Stimulated activated CD4-positive, alpha-beta T cell treated with anti-CD3 and anti-CD28 coated beads, Interleukin-15, amount 100 ng/mL, for 1 hour (primary cell): ENCODE results near the gene MFN2.

ENCODE experiments used
- DNase-seq, 2 donors: peaks; one replicate each; pipeline ENCODE4 v3.0.0-alpha.2; 2020; ENCODE audit warnings: low read depth in 1 of 2, low spot score in 1 of 2

Gene MFN2

DNA sequence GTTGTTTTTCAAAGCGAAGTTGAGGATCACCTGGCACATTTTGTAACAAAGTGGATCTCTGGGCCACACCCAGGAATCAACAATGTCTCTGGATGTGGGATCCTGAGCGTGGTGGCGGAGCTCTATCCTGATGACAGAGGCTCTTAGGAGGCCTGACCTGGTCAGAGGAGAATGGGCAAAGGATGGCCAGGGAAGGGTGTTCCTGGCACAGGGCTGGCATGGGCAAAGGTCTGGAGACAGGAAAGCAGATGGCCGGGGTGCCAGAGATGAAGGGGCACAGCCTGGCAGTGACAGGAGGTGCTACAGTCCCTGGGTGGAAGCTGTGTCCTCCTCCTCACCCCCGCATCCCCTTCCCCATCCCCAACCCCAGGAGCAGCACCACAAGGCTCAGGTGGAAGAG lies 20.0 kb upstream of the MFN2 start:
- no peak for DNase-seq

DNA sequence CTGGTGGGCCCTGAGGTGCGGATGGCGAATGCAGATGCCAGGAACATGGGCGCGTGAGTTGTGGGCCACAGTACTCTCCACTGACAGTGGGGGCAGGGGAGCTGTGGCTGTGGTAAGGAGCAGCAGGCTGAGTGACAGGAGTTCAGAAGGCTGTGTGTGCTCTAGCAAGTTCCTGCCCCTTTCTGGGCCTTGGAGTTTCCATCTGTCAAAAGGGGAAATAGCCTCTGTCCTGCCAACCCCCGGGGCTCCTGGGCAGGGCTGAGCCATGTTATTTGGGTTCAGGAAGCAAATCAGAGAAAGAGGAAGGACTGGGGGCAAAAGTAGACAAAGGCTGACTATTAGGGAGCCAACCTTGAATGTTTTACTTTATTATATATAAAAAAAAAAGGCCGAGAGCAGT lies 19.5 kb upstream of the MFN2 start:
- no peak for DNase-seq

DNA sequence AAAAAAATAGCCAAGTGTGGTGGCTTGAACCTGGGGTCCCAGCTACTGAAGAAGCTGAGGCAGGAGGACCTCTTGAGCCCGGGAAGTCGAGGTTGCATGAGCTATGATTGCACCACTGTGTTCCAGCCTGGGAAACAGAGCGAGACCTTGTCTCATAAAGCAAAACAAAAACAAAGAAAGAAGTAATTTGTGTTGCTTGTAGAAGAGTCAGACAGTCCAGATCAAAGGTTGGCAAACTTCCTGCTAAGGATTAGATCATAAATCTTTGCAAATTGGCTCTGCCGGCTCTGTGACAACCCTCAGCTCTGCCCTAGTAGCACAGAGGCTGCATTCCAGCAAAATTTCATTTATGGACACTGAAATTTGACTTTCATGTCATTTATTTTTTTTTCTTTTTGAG lies 19.0 kb upstream of the MFN2 start:
- no peak for DNase-seq

DNA sequence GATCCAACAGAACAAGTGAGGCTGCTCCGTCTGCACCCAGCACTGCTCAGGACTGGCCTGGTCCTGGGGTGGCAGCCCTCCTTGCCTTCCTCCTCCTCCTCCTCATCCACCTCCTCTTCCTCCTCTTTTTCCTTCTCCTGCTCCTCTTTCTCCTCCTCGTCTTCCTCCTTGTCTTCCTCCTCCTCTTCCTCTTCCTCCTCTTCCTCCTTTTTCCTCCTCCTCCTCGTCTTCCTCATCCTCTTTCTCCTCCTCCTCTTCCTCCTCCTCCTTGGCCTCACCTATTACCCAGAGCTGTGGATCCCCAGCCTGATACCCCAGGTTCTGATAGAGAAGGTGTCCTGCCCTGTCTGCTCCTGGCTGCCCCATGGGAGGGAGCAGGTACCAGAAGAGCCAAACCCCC lies 16.6 kb upstream of the MFN2 start:
- no peak for DNase-seq

DNA sequence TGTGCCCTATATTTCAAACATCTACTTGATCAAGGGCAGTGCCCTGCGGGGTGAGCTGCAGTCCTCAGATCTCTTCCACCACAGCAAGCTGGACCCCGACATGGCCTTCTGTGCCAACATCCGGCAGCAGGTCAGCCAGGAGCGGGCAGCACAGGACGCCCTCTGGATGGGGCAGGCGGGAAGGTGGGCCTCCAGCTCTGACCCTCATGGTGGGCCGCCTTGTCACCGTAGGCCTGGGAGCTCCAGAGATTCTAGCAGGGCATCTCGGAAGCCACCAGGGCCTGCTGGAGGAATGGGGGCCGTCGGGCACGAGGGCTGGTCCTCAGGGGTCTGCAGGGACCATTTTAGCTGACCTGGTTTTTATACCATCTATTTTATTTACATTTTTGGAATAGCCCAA lies 15.6 kb upstream of the MFN2 start:
- DNase-seq: no peak

DNA sequence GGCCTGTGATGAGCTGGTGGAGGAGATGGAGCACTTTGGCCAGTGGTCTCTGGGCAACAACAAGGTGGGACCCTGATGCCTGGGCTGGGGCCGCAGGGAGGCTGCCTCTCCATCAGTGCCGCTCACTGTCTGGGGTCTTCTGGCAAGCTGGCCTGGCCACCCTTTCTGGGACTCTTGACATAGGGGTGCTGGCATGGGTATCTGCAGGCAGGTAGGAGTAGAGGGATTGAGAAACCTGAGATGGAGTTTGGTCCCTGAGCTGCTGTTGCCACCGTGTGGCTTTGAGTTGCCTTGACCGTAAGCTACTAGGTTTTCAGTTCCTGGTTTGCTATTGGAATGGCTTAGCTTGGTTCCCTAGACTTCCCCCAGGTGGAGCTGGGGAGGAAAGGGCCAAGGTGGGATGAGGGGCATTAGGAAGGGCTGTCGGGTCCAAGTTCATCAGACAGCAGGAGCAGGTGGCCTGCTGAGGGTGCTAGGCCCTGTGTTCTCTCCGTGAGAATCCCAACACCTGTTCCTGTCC lies 13.2 kb upstream of the MFN2 start:
- DNase-seq: no peak

DNA sequence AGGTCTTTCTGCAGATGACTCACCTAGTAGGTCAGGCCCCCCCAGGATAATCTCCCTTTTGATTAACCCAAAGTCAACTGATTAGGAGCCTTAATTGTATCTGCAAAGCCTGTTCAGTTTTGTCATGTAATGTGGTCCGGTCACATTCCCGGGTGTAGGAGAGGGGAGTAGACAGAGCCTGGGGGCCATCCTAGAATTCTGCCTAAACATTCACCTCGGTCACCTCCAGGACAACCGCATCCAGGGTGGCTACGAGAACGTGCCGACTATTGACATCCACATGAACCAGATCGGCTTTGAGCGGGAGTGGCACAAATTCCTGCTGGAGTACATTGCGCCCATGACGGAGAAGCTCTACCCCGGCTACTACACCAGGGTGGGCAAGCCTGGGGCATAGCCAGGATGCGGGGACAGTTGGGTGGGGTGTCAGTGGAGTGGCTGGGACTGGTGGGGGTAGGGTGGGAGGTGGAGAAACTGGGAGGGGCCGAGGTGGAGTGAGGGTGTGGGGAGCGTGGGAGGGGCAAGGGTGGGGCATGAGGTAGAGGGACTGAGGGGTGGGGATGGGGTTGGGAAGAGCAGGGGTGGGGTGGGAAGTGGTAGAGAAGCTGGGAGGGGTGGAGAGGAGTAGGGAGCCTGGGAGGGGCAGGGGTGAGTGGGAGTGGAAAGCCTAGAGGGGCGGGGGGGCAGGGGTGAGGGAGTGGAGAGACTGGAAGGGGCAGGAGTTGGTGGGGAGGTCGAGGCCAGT lies 9.6 kb upstream of the MFN2 start:
- no peak for DNase-seq

DNA sequence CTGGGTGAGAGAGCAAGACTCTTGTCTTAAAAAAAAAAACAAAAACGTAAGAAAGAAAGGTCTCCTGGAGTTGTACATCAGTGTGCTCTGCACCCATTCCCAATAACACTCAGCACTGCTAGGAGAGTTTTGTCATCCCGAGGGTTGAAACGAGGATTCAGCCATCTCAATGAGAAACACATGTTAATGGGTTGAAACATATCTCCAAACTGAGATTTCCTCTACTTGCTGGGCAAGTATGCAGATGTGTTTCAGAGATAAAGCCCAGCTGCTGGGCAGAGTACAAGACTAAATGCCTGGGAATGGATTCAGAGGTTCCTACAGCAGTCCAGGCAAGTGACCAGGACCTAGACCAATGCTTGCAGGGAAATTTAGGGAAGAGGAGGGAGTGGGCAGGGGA lies 2.6 kb upstream of the MFN2 start:
- DNase-seq: no peak

DNA sequence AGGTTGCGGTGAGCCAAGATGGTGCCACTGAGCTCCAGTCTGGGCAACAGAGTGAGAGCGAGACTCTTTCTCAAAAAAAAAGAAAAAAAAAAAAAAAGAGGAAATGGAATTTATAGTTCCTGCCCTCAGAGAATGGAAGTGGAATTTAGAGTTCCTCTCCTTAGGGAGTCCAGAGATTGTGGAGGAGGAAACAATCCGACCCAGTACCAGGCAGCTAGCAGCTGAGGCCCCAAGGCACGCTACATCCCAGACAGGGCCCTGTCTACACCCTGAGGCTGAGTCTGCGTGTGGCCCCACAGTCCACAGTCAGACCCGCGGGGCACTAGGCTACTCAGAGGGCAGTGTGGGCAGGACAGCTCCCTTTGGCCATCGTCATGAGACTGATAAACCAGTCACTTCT lies 1.9 kb upstream of the MFN2 start:
- DNase-seq: no peak

DNA sequence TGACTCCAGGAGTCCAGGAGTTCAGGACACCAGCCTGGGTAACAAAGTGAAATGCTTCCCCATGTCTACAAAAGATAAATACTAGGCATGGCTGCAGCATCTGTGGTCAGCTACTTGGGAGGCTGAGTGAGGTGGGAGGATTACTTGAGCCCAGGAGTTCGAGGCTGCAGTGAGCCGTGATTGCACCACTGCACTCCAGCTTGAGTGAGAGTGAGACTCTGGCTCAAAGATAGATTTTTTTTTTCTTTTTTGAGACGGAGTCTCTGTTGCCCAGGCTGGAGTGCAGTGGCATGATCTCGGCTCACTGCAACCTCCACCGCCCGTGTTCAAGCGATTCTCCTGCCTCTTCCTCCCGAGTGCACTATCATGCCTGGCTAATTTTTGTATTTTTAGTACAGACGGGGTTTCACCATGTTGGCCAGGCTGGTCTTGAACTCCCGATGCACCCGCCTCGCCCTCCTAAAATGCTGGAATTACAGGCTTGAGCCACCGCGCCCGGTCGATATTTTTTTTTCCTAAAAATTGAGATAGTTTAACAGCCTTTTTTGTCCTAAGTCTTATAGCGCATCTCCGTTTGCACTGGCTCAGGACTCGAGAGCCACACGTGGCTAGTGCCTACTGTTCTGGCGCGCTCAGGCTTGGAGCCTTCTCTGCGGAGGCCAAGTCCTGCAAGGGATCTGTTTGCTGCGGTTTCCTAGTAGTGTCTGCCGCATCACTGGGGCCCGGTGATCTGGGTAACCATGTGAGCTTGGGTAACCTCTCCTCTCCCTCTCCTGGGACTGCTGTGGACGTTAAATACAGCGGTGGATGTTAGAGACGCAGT lies 1.0 kb upstream of the MFN2 start:
- DNase-seq: no peak

DNA sequence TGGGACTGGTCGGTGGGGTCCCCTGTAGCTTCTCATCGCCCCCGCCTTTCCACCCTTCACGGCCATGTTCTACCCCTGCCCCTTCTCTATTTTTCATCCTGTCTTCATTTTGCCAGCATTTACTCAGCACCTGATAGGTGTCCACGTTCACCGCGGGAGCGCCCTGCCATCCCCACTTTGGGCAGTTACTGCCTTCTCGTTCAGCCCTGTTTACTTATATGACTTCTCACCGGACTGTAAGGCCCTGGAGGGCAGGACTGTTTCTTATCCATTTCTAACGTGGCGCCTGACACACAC lies 380 bp downstream of the MFN2 start:
- no peak for DNase-seq

DNA sequence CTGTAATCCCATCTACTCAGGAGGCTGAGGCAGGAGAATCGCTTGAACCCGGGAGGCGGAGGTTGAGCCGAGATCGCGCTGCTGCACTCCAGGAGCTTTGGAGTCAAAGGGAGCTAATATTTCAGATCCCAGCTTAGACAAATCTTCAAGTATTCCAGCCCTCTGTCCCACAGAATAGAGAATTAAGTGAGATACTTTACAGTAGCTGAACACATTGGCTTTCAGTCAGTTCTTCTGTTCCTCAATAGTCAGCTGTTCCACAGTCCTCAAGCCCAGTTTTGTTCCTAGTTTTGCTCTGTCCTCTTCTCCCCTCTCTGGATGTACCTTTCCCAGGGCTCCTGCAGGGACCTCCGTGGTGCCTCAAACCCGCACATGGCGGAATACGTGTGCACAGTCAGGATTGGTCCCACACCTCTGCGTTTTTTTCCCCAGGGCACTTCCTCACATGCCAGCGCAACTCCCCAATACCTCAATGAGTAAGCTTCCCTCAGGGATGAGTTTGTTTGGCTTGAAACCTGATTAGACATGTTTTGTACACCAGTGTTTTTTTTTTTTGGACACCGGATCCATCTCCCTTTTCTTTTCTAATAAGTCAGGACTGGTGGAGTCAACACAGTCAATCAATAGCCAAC lies 1.2 kb downstream of the MFN2 start:
- DNase-seq: no peak

DNA sequence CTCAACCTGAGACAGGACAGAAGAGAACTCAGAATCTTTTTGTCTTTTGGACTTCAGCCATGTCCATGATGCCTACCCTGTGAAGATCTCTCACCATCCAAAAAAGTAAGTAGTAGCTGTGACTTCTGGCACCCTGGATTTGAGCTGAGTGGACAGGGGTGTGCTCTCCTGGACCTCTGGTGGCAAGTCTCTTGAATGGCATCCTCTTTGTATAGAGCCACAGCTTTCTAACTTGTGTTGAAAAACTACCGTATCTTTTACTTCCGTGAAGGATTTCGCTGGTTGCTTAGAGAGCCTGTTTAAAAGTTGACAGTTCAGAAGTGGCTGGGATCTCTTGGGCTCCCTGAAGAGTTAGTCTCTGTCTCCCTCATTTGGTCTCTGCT lies 1.8 kb downstream of the MFN2 start:
- no peak for DNase-seq

DNA sequence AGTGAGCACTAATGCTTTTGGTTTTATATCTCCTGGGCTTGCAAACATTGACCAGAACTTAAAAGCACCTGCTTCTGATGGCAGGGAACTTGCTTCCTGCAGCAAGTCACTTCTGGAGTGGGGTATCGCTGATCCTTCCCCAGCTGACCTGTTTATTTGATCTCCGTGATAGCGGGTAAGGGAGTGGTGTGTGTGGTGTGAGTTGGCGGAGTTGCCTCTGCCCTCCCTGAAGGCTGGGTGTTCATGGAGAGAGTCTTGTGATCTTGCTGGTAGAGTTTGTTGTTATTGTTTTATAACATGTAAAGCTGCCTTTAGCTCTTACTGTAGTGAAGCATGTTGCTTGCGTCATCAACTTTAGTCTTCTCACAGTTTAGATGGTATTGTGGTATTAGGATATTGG lies 3.9 kb downstream of the MFN2 start:
- DNase-seq: no peak

DNA sequence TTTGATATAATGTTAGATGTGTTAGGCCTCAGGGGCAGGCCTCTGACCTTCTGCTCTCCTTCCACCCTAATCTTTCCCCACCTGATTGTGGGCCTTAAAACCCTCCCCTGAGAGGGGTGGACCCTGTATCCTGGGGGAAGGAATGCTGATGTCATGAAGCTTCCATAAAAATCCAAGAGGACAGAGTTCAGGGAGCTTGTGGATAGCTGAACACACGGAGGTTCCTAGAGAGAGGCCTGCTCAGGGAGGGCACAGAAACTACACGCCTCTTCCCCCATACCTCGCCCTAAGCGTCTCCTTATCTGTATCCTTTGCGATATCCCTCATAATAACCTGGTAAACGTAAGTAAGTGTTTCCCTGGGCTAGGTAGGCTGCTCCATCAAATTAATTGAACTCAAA lies 4.3 kb downstream of the MFN2 start:
- no peak for DNase-seq

DNA sequence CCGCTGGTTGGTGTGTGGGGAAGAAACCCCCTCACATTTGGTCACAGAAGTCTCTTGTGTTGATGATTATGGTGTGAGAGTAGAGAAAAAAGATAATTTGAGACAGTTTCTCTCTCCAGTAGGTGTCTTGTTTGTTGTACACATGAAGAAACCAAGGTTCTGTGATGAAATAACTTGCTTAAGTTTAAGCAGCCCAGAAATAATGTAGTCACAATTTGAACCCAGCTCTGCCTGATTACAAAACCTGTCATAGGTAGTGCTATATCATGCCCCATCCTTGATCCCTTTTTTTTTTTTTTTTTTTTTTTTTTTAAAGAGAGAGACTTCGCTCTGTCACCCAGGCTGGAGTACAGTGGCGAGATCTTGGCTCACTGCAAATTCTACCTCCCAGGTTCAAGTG lies 4.9 kb downstream of the MFN2 start:
- DNase-seq: no peak

DNA sequence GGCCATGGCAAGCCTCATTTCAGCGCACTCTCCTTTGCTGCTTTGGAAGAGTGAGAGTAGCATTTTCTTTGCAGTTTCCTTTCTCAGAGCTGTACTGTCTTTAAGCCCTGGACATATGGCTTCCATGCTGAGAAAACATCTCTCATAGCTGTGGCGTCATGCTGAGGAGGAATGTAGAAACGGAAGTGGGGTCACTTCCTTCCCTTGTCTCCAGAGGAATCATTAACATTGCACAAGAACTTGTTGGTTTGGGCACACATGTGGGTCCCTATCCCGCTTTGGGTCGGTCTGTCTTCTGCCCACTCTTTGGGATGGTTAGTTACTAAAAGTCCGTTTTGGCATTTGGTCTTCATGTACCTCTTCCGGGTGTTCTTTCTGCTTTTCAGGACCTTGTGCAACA lies 5.6 kb downstream of the MFN2 start:
- no peak for DNase-seq

DNA sequence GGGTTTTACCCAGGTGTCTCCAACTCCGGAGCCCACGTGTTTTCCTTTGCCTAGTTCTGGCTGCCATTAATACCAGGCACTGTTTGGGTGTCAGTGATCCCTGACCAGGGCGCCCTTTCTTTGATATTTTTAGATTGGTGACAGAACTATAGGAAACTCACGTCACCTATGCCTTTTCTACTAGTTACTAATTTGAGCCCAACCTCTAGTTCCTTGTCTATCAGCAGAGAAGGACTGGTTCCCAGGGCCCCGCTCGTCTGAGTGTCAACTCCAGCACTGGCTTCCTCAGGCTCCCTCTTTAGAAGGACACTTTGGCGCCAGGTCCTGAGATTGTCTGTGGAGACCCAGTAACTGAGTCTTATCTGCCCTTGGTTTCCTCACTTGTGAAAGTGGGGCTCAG lies 9.4 kb downstream of the MFN2 start:
- no peak for DNase-seq

DNA sequence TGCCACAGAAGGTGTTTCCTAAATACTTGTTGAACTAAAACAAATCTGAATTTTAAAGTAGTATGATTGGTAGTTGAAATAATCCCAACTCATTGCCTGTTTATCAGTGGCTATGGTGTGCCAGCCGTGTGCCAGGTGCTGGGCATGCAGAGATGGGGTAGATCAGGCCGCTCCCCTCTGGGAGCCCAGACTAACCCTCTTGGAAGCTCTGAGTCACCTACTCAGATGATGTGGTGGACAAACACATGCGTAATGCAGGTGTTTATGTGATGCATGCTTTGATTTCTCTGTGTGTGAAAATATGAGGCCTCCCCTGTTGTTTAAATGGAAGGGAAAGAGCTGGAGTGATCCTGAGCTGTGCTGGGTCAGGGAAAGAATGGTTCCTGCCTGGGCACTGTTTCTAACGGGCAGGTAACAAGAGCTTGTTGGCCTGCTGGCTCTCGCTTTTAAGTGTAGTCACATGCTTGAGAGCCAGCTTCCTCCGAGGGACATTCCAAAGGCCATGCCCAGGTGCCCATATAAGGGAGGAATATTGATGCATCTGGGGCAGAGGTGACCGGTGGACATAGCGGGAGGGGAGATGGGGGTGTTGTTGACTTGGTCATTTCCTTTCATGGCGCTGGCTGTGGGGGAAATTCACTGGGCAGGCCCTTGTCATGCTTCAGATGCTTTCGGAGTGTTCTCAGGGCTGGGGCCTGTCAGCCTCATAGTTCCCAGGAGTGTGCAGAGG lies 10.2 kb downstream of the MFN2 start:
- no peak for DNase-seq

DNA sequence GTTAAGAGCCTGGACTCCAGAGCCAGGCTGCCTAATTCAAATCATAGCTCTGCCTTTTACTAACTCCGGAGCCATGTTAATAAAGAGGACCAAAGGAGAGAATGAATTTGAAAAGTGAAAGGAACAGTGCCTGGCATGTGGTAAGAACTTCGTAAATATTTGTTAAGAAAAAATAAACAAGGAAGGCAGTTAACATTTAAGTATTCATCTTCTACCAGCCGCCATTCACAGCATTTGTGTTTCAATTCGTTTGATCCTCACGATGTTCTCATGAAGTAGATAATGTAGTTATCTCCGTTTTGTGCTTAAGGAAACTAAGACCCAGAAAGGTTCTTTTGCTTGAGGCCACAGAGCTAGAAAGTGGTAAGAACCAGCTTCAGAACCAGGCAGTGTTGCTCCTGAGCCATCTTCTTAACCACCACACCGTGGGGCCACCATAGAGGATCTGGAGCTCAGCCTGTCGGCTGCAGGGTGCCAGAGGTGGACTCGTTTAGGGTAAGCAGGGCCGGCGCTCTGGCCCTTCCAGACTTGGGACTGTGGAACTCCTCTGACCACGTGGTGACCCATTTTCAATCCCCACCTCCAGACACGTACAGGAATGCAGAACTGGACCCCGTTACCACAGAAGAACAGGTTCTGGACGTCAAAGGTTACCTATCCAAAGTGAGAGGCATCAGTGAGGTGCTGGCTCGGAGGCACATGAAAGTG lies 11.9 kb downstream of the MFN2 start:
- DNase-seq: no peak
